Activated CD8-positive, alpha-beta memory T cell treated with anti-CD3 and anti-CD28 coated beads for 1 hour (primary cell): ENCODE measurements around the gene MEF2A.

Experiments used
- DNase-seq, 2 donors: peaks; one replicate each; pipeline ENCODE4 v3.0.0-alpha.2; 2020; ENCODE audit warnings: low read depth in 1 of 2; ENCODE audit errors: extremely low read depth in 1 of 2

Gene MEF2A

DNA sequence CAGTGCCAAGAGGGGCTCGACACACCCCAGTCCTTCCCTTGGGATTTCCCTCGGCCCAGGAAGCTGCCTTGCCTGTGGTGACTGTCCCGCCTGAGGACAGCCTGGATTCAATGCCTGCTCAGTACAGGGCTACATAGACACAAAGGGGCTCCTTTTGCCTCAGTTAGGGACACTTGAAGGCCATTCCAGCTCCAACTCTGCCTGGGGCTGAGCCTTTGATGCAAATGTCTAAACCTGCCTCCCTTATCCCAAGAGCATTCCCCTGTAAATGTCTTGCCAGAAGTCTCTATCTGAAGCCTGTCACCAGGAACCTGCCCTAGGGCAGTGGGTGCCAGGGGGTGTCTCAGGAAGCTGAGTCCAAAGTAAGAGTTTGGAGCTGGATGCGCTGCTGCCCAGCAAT lies 186.8 kb downstream of the MEF2A start:
- no peak for DNase-seq

DNA sequence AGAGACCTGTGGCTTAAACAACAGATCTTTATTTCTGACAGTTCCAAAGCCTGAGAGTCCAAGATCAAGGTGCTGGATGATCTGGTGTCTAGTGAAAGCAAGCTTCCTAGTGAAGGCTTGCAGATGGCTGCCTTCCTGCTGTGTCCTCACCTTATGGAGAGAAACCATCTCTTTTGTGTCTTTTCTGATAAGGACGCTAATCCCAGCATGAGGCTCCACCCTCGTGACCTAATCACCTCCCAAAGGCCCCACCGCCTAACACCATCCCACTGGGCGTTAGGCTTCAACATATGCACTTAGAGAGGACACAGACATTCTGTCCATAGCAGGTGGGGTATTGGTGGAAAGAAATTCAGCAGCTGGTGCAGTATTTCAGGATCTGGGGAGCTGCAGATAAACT lies 187.3 kb downstream of the MEF2A start:
- DNase-seq: no peak

DNA sequence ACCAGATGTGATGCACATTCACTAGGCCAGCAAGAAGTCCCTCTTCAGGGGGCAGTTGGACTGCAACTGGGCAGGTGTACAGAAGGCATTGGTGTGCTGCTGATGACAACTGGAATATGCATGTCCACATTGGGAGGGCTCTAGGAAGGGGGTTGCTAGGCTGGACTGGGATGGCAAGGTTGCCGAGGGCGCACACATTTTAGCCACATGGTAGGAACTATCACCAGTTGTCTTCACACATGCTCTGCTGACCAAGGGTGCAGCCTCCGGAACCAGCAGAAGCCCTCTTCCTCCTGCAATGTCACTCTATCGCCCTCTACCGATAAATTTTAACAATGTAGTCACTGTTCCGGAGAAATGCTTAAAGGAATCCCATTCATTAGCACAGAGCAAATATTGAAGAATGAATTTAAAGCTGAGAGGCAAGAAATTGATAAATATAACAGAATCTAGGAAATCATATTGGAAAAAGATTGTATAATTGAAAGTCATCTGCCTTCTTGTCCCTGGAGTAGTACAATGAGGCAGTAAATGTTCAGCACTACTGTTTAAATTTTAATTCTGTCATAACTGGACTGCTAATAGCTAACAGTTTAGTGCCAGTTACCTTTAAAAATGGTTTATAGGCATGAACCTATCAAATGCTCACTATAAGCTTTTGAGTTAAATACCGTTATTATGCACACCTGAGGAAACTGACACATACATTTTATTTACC lies 190.1 kb downstream of the MEF2A start:
- DNase-seq: no peak

DNA sequence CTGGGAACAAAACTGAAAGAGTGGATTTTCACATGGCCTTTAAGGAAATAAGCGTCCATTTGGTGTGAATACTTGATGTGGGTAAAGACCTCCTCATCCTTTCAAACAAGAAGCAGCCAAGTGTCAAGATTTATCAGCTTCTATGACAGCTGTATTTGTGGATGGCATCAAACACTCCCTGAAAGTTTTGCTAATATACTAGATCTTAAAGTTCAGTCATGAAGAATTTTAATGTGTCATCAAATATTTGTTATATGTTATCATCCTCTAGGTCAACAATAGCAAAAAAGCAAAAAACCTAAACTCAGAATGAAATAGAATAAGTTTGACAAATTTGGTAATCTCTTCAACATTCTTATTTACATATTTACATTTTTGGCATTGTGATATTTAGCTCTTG lies 196.5 kb downstream of the MEF2A start:
- no peak for DNase-seq

DNA sequence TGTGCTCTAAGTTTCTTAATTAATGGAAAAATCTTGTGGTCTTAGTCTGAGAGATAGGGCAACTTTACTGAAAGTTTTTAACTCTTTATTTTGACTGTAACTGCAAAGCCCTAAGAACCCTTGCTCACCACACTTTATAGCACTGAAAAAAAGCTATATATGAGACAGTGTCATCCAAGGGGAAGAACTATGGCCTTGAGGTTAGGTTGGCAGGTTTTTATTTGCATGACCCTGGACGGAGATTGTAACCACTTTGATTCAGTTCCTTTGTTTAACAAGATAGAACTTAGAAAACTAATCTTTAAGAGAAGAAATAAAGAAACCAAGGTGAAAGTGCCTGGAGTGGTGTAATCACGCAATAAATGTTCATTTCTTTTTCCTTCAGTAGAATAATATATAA lies 198.0 kb downstream of the MEF2A start:
- DNase-seq: no peak

DNA sequence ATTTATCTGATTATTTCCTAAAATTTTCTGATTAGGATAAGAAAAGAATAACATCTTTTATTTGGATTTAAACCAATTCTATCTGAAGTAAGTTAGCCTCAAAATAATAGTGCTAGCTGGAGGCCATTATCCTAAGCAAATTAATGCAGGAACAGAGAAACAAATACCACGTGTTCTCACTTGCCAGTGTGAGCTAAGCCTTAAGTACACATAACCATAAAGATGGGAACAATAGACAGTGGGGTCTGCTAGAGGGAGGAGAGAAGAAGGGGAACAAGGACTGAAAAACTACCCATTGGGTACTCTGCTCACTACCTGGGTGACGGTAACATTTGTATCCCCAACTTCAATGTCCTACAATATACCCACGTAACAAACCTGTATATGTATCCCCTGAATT lies 198.7 kb downstream of the MEF2A start:
- DNase-seq: no peak
